Keratinocyte (primary cell): ENCODE measurements around the gene NTNG2. TPM values are rescaled to one million over a fixed set of nuclear protein-coding genes. Genes with fewer than 3 reads are reported as not detected.

Experiments used
- DNase-seq: peaks from one replicate; pipeline ENCODE4 v3.0.0-alpha.2; 2011; ENCODE audit warnings: low read depth, missing footprints, low spot score
- FAIRE-seq: peaks from 2 replicates; lab custom pipeline; 2011; peaks lifted over from hg19 to GRCh38; lab: Jason Lieb, UNC
- H2AFZ ChIP-seq: 2 replicates; pipeline ENCODE4 v1.6.0; 2012; ENCODE audit warnings: low read length, control low read depth, inconsistent platforms; ENCODE audit not compliant: control insufficient read depth
- H3K27ac ChIP-seq: 2 replicates; pipeline ENCODE4 v1.5.1; 2011; ENCODE audit warnings: low read length; ENCODE audit not compliant: control insufficient read depth, insufficient read depth
- H3K27me3 ChIP-seq: 3 replicates; pipeline ENCODE4 v1.6.0; 2011; ENCODE audit warnings: low read length; ENCODE audit not compliant: control insufficient read depth, insufficient read depth; ENCODE audit errors: extremely low read depth
- H3K36me3 ChIP-seq, 2 experiments: 2 replicates in 1 of 2; 3 replicates in 1 of 2; pipeline ENCODE4 v1.5.1; 2011; ENCODE audit warnings: low read length in 2 of 2, mild to moderate bottlenecking in 1 of 2; ENCODE audit not compliant: control insufficient read depth in 2 of 2, insufficient read depth in 2 of 2; ENCODE audit errors: extremely low read depth in 1 of 2
- H3K4me1 ChIP-seq: 3 replicates; pipeline ENCODE4 v1.5.1; 2011; ENCODE audit warnings: low read length; ENCODE audit not compliant: control insufficient read depth, insufficient read depth; ENCODE audit errors: extremely low read depth
- H3K4me2 ChIP-seq: 3 replicates; pipeline ENCODE4 v1.6.0; 2011; ENCODE audit warnings: low read depth, low read length; ENCODE audit not compliant: control insufficient read depth, insufficient read depth; ENCODE audit errors: extremely low read depth
- H3K4me3 ChIP-seq, 3 experiments: fragments of 200-600 bp in 1 of 3; sonication (generic) in 1 of 3; 2 replicates in 2 of 3; 3 replicates in 1 of 3; pipeline ENCODE4 v1.5.1; 2011 to 2016; ENCODE audit warnings: low read length in 3 of 3, mild to moderate bottlenecking in 3 of 3, control low read depth in 2 of 3, inconsistent platforms in 1 of 3, low read depth in 1 of 3, mixed read lengths in 1 of 3, mixed run types in 1 of 3, moderate library complexity in 1 of 3; ENCODE audit not compliant: control insufficient read depth in 2 of 3, insufficient read depth in 2 of 3; ENCODE audit errors: extremely low read depth in 1 of 3
- H3K79me2 ChIP-seq: 2 replicates; pipeline ENCODE4 v1.6.0; 2012; ENCODE audit warnings: low read length; ENCODE audit not compliant: control insufficient read depth, insufficient read depth
- H3K9ac ChIP-seq: 3 replicates; pipeline ENCODE4 v1.6.0; 2011; ENCODE audit warnings: low read length; ENCODE audit not compliant: control insufficient read depth, insufficient read depth; ENCODE audit errors: extremely low read depth
- H3K9me1 ChIP-seq: 3 replicates; pipeline ENCODE4 v1.6.0; 2011; ENCODE audit warnings: low read length; ENCODE audit not compliant: control insufficient read depth, insufficient read depth; ENCODE audit errors: extremely low read depth
- H3K9me3 ChIP-seq: 2 replicates; pipeline ENCODE4 v1.5.1; 2012; ENCODE audit warnings: low read depth, low read length; ENCODE audit not compliant: control insufficient read depth
- H4K20me1 ChIP-seq: 3 replicates; pipeline ENCODE4 v1.6.0; 2011; ENCODE audit warnings: low read length; ENCODE audit not compliant: control insufficient read depth, insufficient read depth; ENCODE audit errors: extremely low read depth
- EZH2 ChIP-seq: IDR thresholded peaks from one replicate; pipeline ENCODE4 v1.6.1; 2012; ENCODE audit warnings: inconsistent platforms, mild to moderate bottlenecking, low read length, moderate library complexity
- dilution Hi-C: fragments of 300-500 bp; cut with MboI; formaldehyde crosslinking; loops from one replicate; pipeline ENCODE4 v1.7.0; 2020; ENCODE audit warnings: low sequenced_read_pairs; ENCODE audit not compliant: extremely low pct_ligation_motif_present
- polyA plus RNA-seq, 5 experiments: library from polyadenylated mRNA; depleted of rRNA in 3 of 5; stranded (reverse) in 3 of 5; stranded (forward) in 1 of 5; unstranded in 1 of 5; fragments of >200 nt; gene quantifications; 1 replicate in 1 of 5; 2 replicates in 3 of 5; 3 replicates in 1 of 5; pipeline versions ENCODE4 v1.2.1 to v1.2.3, GENCODE V29; 2011 to 2012; ENCODE audit warnings: missing spikeins in 2 of 5, low read depth in 1 of 5, low replicate concordance in 1 of 5
- TF ChIP-seq, protein P1 (sequence below), 3 experiments: IDR thresholded peaks in 1 of 3; conservative IDR thresholded peaks in 1 of 3; optimal IDR thresholded peaks in 1 of 3; 2 replicates in 2 of 3; 3 replicates in 1 of 3; pipeline versions ENCODE3 to v1.5.1; 2011; ENCODE audit warnings: low read length in 3 of 3, mild to moderate bottlenecking in 3 of 3, moderate library complexity in 2 of 3, control low read depth in 1 of 3, inconsistent platforms in 1 of 3; ENCODE audit not compliant: insufficient read depth in 2 of 3; ENCODE audit errors: extremely low read depth in 1 of 3

Gene NTNG2
- polyA plus RNA-seq, 1 donor (not counting 4 experiments of a cell fraction or from before 2014, with no cell fraction given), result 0.05 TPM

DNA sequence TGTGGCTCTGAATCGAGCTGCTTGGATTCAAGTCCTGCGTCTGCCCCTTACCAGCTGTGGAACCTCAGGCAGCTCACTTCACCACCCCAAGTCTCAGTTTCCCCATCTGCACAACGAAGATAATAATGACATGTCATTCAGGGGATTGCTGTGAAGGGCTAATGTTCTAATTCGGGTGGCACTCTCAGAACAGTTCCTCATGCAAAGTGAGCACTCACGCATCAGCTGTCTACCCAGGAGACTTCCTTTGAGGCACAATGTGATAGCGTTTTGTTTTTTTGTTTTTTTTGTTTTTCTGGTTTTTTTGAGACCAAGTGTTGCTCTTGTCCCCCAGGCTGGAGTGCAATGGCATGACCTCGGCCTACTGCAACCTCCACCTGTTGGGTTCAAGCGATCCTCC, 56.4 kb downstream of the NTNG2 start:
- FAIRE-seq (no peak), DNase-seq (no peak)
- H3K36me3 ChIP-seq, result no peaks in the 10 kb centered on the region
- no peaks in the 10 kb centered on the region for H3K9me1 ChIP-seq
- no peak overlapping the region for H3K4me3 ChIP-seq
- H3K9ac ChIP-seq, result no peak overlapping the region
- peaks cover 8% of the 10 kb centered on the region for H3K4me1 ChIP-seq
- TF ChIP-seq, protein P1, sequence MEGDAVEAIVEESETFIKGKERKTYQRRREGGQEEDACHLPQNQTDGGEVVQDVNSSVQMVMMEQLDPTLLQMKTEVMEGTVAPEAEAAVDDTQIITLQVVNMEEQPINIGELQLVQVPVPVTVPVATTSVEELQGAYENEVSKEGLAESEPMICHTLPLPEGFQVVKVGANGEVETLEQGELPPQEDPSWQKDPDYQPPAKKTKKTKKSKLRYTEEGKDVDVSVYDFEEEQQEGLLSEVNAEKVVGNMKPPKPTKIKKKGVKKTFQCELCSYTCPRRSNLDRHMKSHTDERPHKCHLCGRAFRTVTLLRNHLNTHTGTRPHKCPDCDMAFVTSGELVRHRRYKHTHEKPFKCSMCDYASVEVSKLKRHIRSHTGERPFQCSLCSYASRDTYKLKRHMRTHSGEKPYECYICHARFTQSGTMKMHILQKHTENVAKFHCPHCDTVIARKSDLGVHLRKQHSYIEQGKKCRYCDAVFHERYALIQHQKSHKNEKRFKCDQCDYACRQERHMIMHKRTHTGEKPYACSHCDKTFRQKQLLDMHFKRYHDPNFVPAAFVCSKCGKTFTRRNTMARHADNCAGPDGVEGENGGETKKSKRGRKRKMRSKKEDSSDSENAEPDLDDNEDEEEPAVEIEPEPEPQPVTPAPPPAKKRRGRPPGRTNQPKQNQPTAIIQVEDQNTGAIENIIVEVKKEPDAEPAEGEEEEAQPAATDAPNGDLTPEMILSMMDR (optimal IDR thresholded peaks at IDR 0.05 in 1 of 3, IDR thresholded peaks at IDR 0.05 in 1 of 3, conservative IDR thresholded peaks at IDR 0.05 in 1 of 3; ENCODE audit: extremely low read depth in 1 of 3, insufficient read depth in 2 of 3, low read length in 3 of 3), result no peak
- no peak for TF ChIP-seq EZH2
- H3K9me3 ChIP-seq, result no peaks in the 10 kb centered on the region
- H3K4me2 ChIP-seq, result no peak overlapping the region
- H3K27me3 ChIP-seq, result peaks cover 11% of the 10 kb centered on the region
- no peak overlapping the region for H3K27ac ChIP-seq
- H2AFZ ChIP-seq, result no peak overlapping the region
- dilution Hi-C loops, result no loop called here
- H4K20me1 ChIP-seq, result no peaks in the 10 kb centered on the region
- no peaks in the 10 kb centered on the region for H3K79me2 ChIP-seq

DNA sequence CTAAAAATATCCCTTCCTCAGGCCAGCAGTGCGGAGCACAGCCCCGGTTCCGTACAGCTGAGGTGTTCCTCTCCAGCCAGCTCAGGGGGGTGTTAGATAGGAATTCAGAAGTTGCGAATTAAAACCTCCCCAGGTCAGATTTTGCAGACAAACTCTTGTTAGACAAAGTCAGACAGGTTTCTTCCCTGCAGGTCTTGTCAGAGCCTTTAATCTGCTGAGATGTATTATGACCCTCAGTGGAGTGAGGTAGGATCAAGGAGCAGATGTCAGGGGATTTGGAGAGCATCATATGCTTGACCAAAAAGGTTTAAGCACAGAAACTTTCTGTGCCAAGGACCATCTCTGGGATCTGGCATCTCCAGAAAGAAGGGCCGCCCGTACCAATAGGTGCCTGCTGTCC, 60.1 kb downstream of the NTNG2 start:
- H3K9me3 ChIP-seq, result no peaks in the 10 kb centered on the region
- no peak overlapping the region for H3K27ac ChIP-seq
- H3K27me3 ChIP-seq, result peaks cover 27% of the 10 kb centered on the region
- no peak overlapping the region for H3K4me3 ChIP-seq
- H4K20me1 ChIP-seq, result no peaks in the 10 kb centered on the region
- no peak overlapping the region for H2AFZ ChIP-seq
- H3K4me2 ChIP-seq, result no peak overlapping the region
- no peaks in the 10 kb centered on the region for H3K36me3 ChIP-seq
- H3K4me1 ChIP-seq, result no peaks in the 10 kb centered on the region
- FAIRE-seq, result no peak
- no peak for DNase-seq
- dilution Hi-C loops, result no loop called here
- no peaks in the 10 kb centered on the region for H3K79me2 ChIP-seq
- no peaks in the 10 kb centered on the region for H3K9me1 ChIP-seq
- TF ChIP-seq EZH2, result no peak
- TF ChIP-seq, protein P1 (optimal IDR thresholded peaks at IDR 0.05 in 1 of 3, IDR thresholded peaks at IDR 0.05 in 1 of 3, conservative IDR thresholded peaks at IDR 0.05 in 1 of 3; ENCODE audit: extremely low read depth in 1 of 3, insufficient read depth in 2 of 3, low read length in 3 of 3), result no peak
- H3K9ac ChIP-seq, result no peak overlapping the region
